GM12878 (cell line): ENCODE data around the gene CAMK2D. TPM values are rescaled to one million over a fixed set of nuclear protein-coding genes. Genes with fewer than 3 reads are reported as not detected.

Source experiments
- ATAC-seq: fragments of 200-7000 bp; cut with Tn5 transposase; 3 replicates; pipeline ENCODE4 v1.9.1; 2020; ENCODE audit warnings: mild to moderate bottlenecking, moderate library complexity
- BruUV-seq: library from RNA; stranded (reverse); fragments of 400-500 nt; replicated peaks from 2 replicates; lab custom pipeline; 2021; lab: Mats Ljungman, UMichigan
- CTCF ChIA-PET: fragments of 300-600 bp; sonication (Branson Sonifier 250); formaldehyde crosslinking; extraction: SDS; loops from one replicate; lab custom pipeline; 2021; ENCODE audit warnings: inconsistent platforms; lab: Yijun Ruan, JAX
- POLR2A ChIA-PET: fragments of 350-600 bp; formaldehyde crosslinking; extraction: SDS; loops from one replicate; lab custom pipeline; 2021; ENCODE audit warnings: inconsistent platforms; lab: Charles Lee
- RAD21 ChIA-PET: fragments of 300-600 bp; sonication (Branson Sonifier 250); formaldehyde crosslinking; loops from one replicate; lab custom pipeline; 2023; ENCODE audit warnings: antibody characterized with exemption; ENCODE audit not compliant: unreplicated experiment; lab: Charles Lee
- SMC1A ChIA-PET: fragments of 300-600 bp; sonication (Branson Sonifier 250); formaldehyde crosslinking; loops from one replicate; lab custom pipeline; 2023; ENCODE audit not compliant: unreplicated experiment, uncharacterized antibody; lab: Charles Lee
- DNase-seq: peaks from one replicate; pipeline ENCODE4 v3.0.0-alpha.2; 2011; ENCODE audit warnings: low read depth, low spot score
- FAIRE-seq: peaks from 3 replicates; lab custom pipeline; 2011; peaks lifted over from hg19 to GRCh38; lab: Jason Lieb, UNC
- H2AFZ ChIP-seq: 2 replicates; pipeline ENCODE4 v1.6.0; 2011; ENCODE audit warnings: low read depth, low read length, control low read depth; ENCODE audit not compliant: control insufficient read depth
- H3K27ac ChIP-seq: 2 replicates; pipeline ENCODE4 v1.5.1; 2011; ENCODE audit warnings: control low read depth; ENCODE audit not compliant: control insufficient read depth, insufficient read depth
- H3K27me3 ChIP-seq, 2 experiments: replicated peaks in 1 of 2; 2 replicates each; pipeline versions ENCODE4 v1.6.0 to v1.6.1; 2011; ENCODE audit warnings: low read length in 1 of 2; ENCODE audit not compliant: control insufficient read depth in 2 of 2, insufficient read depth in 2 of 2
- H3K36me3 ChIP-seq, 2 experiments: 2 replicates each; pipeline ENCODE4 v1.5.1; 2011; ENCODE audit warnings: low read length in 1 of 2; ENCODE audit not compliant: control insufficient read depth in 2 of 2, insufficient read depth in 2 of 2
- H3K4me1 ChIP-seq: 2 replicates; pipeline ENCODE4 v1.6.1; 2011; ENCODE audit warnings: mild to moderate bottlenecking, low read length, moderate library complexity, mixed read lengths; ENCODE audit not compliant: control insufficient read depth, insufficient read depth
- H3K4me2 ChIP-seq: 2 replicates; pipeline ENCODE4 v1.6.0; 2011; ENCODE audit warnings: control low read depth; ENCODE audit not compliant: control insufficient read depth, insufficient read depth
- H3K4me3 ChIP-seq: fragments of 200-600 bp; sonication (generic); 2 replicates; pipeline ENCODE4 v1.5.1; 2016
- H3K79me2 ChIP-seq: 2 replicates; pipeline ENCODE4 v1.6.0; 2011; ENCODE audit warnings: low read length; ENCODE audit not compliant: control insufficient read depth, insufficient read depth
- H3K9ac ChIP-seq: 2 replicates; pipeline ENCODE4 v1.8.0; 2011; ENCODE audit warnings: low read length, control low read depth, mixed read lengths; ENCODE audit not compliant: control insufficient read depth, insufficient read depth
- H3K9me3 ChIP-seq: replicated peaks from 3 replicates; pipeline ENCODE4 v1.5.1; 2011; ENCODE audit warnings: mild to moderate bottlenecking, low read length; ENCODE audit not compliant: control insufficient read depth, insufficient read depth
- H4K20me1 ChIP-seq: 2 replicates; pipeline ENCODE4 v1.6.0; 2011; ENCODE audit not compliant: control insufficient read depth, insufficient read depth
- EZH2 ChIP-seq: IDR thresholded peaks from 2 replicates; pipeline ENCODE4 v1.6.1; 2012; ENCODE audit warnings: low read depth, mild to moderate bottlenecking, control low read depth, inconsistent platforms, low read length, borderline replicate concordance; ENCODE audit not compliant: control insufficient read depth
- in situ Hi-C: fragments of 300-500 bp; cut with MboI; formaldehyde crosslinking; loops from 9 replicates; pipeline ENCODE4 v1.14.3; 2018; ENCODE audit warnings: mixed read lengths
- intact Hi-C: fragments of 100-400 bp; cut with micrococcal nuclease; formaldehyde crosslinking; loops from one replicate; pipeline ENCODE4 v1.14.2; 2022; ENCODE audit not compliant: unreplicated experiment
- polyA plus RNA-seq, 11 experiments: library from polyadenylated mRNA; depleted of rRNA in 4 of 11; unstranded in 6 of 11; stranded (reverse) in 5 of 11; fragments of >200 nt; fragmentation: Nextera tagmentation in 4 of 11; fragmentation: Illumina TruSeq in 1 of 11; extraction: Ambion mirVana in 4 of 11; extraction: Trizol in 1 of 11; gene quantifications; 1 replicate in 1 of 11; 2 replicates in 10 of 11; pipeline versions ENCODE4 v1.2.1 to v1.2.3, GENCODE V29; 2011 to 2016; ENCODE audit warnings: inconsistent platforms in 2 of 11, missing spikeins in 2 of 11, low read depth in 1 of 11
- total RNA-seq, 4 experiments: library from RNA; depleted of rRNA in 3 of 4; stranded (reverse); fragments of >200 nt in 3 of 4; fragmentation: Illumina TruSeq in 1 of 4; extraction: Trizol in 1 of 4; gene quantifications; 2 replicates each; pipeline versions ENCODE4 v1.2.1 to v1.2.3, GENCODE V29; 2013 to 2021
- TF ChIP-seq, protein P1 (sequence below): fragments of 450-650 bp; IDR thresholded peaks from 2 replicates; pipeline ENCODE4 v1.6.1; 2016; ENCODE audit warnings: mild to moderate bottlenecking, moderate library complexity, borderline replicate concordance

CAMK2D gene
- total and polyA plus RNA-seq, 10 of the 15 experiments (the other 5 are each of a cell fraction or from before 2014, with no cell fraction given) = 6.9 to 88.5 (median 12.9) TPM

DNA sequence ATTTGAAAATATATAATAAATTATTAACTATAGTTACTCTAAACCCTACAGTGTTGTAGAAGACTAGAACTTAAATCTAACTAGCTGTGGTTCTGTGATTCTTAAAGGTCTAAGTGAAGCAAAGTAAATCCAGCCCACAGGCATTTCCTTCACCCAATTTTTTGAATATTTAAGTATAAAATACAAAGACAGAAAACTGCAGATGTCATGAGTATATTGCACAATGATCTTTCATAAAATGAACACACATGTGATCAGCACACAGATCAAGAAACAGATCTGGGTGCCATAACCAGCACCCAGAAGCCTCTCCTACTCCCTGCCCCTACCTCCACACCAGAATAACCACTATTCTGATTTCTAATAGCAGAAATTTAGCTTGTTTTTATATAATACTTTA is 82.9 kb downstream of the CAMK2D start:
- Histone ChIP-seq H3K9ac (no peak overlapping the region), H3K9me3 (peaks cover 4% of the 10 kb centered on the region; the same call in 2 of the 3 replicates), H3K79me2 (peaks cover 2% of the 10 kb centered on the region; the same call in 1 of the 2 replicates), H3K4me1 (peaks cover 10% of the 10 kb centered on the region; the same call in 1 of the 2 replicates), H3K36me3 (peaks cover 2 to 4% of the 10 kb centered on the region in 2 experiments; a peak in 3 of 4 replicates), H3K4me2 (no peak overlapping the region), H3K4me3 (no peak overlapping the region), H3K27ac (no peak overlapping the region), H4K20me1 (no peaks in the 10 kb centered on the region), H2AFZ (no peak overlapping the region), H3K27me3 (no peaks in the 10 kb centered on the region)
- ATAC-seq (no peak), DNase-seq (no peak), FAIRE-seq (no peak)
- in situ Hi-C loops = no loop called here
- RAD21 ChIA-PET = interaction anchor here (0.8 to 2.7 kb wide), 7 partner anchors 10 to 131 kb away, joined by 3 to 9 read pairs (median 5); no protein-coding TSS in a partner anchor
- POLR2A ChIA-PET = interaction anchor here (0.6 to 2.5 kb wide), 4 partner anchors 10 to 302 kb away, joined by 4 to 6 read pairs (median 5); no protein-coding TSS in a partner anchor
- SMC1A ChIA-PET = interaction anchor here (0.6 to 18.9 kb wide), 18 partner anchors 10 to 131 kb away, joined by 3 to 282 read pairs (median 5); no protein-coding TSS in a partner anchor
- intact Hi-C loops = no loop called here
- CTCF ChIA-PET = interaction anchor here (0.6 to 1.8 kb wide), 9 partner anchors 10 to 468 kb away, joined by 3 to 6 read pairs (median 3); no protein-coding TSS in a partner anchor
- TF ChIP-seq, protein P1, sequence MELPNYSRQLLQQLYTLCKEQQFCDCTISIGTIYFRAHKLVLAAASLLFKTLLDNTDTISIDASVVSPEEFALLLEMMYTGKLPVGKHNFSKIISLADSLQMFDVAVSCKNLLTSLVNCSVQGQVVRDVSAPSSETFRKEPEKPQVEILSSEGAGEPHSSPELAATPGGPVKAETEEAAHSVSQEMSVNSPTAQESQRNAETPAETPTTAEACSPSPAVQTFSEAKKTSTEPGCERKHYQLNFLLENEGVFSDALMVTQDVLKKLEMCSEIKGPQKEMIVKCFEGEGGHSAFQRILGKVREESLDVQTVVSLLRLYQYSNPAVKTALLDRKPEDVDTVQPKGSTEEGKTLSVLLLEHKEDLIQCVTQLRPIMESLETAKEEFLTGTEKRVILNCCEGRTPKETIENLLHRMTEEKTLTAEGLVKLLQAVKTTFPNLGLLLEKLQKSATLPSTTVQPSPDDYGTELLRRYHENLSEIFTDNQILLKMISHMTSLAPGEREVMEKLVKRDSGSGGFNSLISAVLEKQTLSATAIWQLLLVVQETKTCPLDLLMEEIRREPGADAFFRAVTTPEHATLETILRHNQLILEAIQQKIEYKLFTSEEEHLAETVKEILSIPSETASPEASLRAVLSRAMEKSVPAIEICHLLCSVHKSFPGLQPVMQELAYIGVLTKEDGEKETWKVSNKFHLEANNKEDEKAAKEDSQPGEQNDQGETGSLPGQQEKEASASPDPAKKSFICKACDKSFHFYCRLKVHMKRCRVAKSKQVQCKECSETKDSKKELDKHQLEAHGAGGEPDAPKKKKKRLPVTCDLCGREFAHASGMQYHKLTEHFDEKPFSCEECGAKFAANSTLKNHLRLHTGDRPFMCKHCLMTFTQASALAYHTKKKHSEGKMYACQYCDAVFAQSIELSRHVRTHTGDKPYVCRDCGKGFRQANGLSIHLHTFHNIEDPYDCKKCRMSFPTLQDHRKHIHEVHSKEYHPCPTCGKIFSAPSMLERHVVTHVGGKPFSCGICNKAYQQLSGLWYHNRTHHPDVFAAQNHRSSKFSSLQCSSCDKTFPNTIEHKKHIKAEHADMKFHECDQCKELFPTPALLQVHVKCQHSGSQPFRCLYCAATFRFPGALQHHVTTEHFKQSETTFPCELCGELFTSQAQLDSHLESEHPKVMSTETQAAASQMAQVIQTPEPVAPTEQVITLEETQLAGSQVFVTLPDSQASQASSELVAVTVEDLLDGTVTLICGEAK = no peak
- no peak for TF ChIP-seq EZH2
- no TSS peak for BruUV-seq
